ENCODE measurements around the gene FOXN1. TPM values are rescaled to one million over a fixed set of nuclear protein-coding genes. Genes with fewer than 3 reads are reported as not detected.

The FOXN1 gene
- total RNA-seq, 5 donors from 2014 or later (not counting 1 experiment from before 2014, with no cell fraction given): not detected

DNA sequence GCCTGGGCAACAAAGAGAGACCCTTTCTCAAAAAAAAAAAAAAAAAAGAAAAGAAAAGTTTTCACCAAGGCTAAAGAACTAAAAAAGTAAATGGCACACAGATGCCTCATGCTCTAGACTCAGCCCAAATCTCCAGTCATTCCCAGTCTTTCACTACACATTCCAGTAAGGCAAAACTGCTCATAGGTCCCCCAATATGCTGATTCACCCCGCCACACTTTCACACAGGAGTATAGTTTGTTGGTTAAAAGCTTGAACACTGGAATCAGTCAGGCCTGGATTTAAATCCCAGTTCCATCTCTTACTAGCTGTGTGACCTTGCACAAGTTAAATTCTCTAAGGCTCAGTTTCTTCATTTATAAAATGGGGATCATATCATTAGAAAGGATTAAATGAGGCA, 63.3 kb downstream of the FOXN1 start:
- peaks cover 22% of the 10 kb centered on the region for H3K36me3 Mint-ChIP-seq

DNA sequence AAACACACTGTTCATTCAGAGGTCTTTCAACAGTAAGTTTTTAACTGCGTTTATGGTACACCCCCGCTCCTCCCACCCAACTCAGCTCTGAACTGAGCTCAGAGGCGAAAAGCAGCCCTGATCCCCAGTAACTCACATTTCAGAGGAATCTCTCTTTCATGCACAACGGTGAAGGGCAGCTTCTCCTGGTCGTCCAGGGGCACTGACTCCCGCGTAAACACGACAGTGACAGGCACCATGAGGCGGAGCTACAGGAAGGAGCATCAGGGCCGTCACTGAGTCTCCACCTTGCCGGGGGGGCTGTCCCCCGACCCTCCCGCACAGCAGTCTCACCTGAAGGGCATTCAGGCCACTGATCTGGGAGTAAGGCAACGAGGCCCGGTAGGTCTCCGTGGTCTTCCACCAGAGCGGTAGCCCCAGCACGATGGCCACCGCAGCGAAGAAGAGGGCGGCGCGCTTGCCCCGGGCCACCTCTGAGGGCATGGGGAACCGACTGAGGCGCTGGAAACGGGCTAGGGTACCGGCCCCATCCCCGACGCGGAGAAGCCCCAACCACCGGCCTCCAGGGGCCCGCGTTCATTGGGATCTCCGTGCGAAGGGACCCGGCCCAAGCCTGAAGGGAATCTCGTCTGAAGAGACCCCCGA, 64.7 kb downstream of the FOXN1 start:
- peaks cover 16 to 42% of the 10 kb centered on the region in 2 experiments for H3K4me1 ChIP-seq (ENCODE audit: control insufficient read depth in 1 of 2, extremely low read depth in 1 of 2, insufficient read depth in 2 of 2, low read length in 2 of 2)
- no peaks in the 10 kb centered on the region for H3K9me3 ChIP-seq
- under 1% methylated on average over 38 of the region's 39 CpGs for WGBS (ENCODE audit: insufficient coverage)
- H3K27me3 Mint-ChIP-seq: no peaks in the 10 kb centered on the region
- peaks cover 5 to 16% of the 10 kb centered on the region in 2 donors for H3K36me3 ChIP-seq (ENCODE audit: control insufficient read depth in 2 of 2, extremely low read depth in 1 of 2, insufficient read depth in 1 of 2, low read length in 1 of 2)
- CTCF ChIA-PET: interaction anchor here (0.5 to 1.1 kb wide), 7 partner anchors 21 to 1533 kb away, joined by 3 to 9 read pairs (median 4); partner anchors contain the start of gene BLTP2 (in 1 of the 2)
- H3K4me3 ChIP-seq (ENCODE audit: control insufficient read depth in 1 of 2, extremely low read depth in 1 of 2, low read length in 1 of 2): peak overlapping the region; percentile 86 to 95
- POLR2A ChIA-PET: interaction anchor here (0.6 to 2.0 kb wide), 4 partner anchors 20 to 29 kb away, joined by 3 to 11 read pairs (median 8); no protein-coding TSS in a partner anchor
- no peaks in the 10 kb centered on the region for H3K27me3 ChIP-seq (replicated peaks in 1 of 2; ENCODE audit: control insufficient read depth in 2 of 2, extremely low read depth in 1 of 2, insufficient read depth in 2 of 2, low read length in 1 of 2)
- H3K9me3 Mint-ChIP-seq: no peaks in the 10 kb centered on the region
- peaks cover 54 to 66% (median 61%) of the 10 kb centered on the region in 3 donors for H3K4me1 Mint-ChIP-seq
- peaks cover 22% of the 10 kb centered on the region for H3K36me3 Mint-ChIP-seq
- H3K27ac ChIP-seq (ENCODE audit: low read length): peak overlapping the region; percentile 83
- H3K4me3 Mint-ChIP-seq: peak overlapping the region; percentile 93 to 97 (median 97)
- peak overlapping the region; percentile 92 to 93 for H3K27ac Mint-ChIP-seq
- ATAC-seq (replicated peaks in 1 of 4) (peak; percentile 52 to 60 (median 58)), DNase-seq (peak in 24 of 35 experiments; percentile 8 to 64 (median 36))

More for the DNA sequence above, 63.3 kb downstream of the FOXN1 start:
- Histone ChIP-seq H3K4me1 (ENCODE audit: control insufficient read depth in 1 of 2, extremely low read depth in 1 of 2, insufficient read depth in 2 of 2, low read length in 2 of 2) (peaks cover 16 to 38% of the 10 kb centered on the region in 2 experiments), H3K27ac (ENCODE audit: low read length) (no peak overlapping the region), H3K4me3 (ENCODE audit: control insufficient read depth in 1 of 2, extremely low read depth in 1 of 2, low read length in 1 of 2) (no peak overlapping the region), H3K27me3 (replicated peaks in 1 of 2; ENCODE audit: control insufficient read depth in 2 of 2, extremely low read depth in 1 of 2, insufficient read depth in 2 of 2, low read length in 1 of 2) (no peaks in the 10 kb centered on the region), H3K9me3 (no peaks in the 10 kb centered on the region), H3K36me3 (ENCODE audit: control insufficient read depth in 2 of 2, extremely low read depth in 1 of 2, insufficient read depth in 1 of 2, low read length in 1 of 2) (peaks cover 5 to 16% of the 10 kb centered on the region in 2 donors)
- ChIA-PET CTCF (interaction anchor here (0.5 to 0.7 kb wide), 3 partner anchors 31 to 389 kb away, joined by 3 to 4 read pairs (median 4); no protein-coding TSS in a partner anchor), POLR2A (interaction anchor here in 1 of 2 donors (0.7 kb wide), 1 partner anchor 63 kb away, joined by 5 read pairs; no protein-coding TSS in a partner anchor)
- H3K27me3 Mint-ChIP-seq: no peaks in the 10 kb centered on the region
- DNase-seq: no peak
- no peak for ATAC-seq (replicated peaks in 1 of 4)
- peak overlapping the region; percentile 93 to 97 (median 97) for H3K4me3 Mint-ChIP-seq
- H3K4me1 Mint-ChIP-seq: peaks cover 61 to 66% (median 64%) of the 10 kb centered on the region in 3 donors
- H3K9me3 Mint-ChIP-seq: no peaks in the 10 kb centered on the region
- WGBS (ENCODE audit: insufficient coverage): no CpG with 5 or more reads among the region's 1 CpG
- peak overlapping the region; percentile 44 to 59 for H3K27ac Mint-ChIP-seq

DNA sequence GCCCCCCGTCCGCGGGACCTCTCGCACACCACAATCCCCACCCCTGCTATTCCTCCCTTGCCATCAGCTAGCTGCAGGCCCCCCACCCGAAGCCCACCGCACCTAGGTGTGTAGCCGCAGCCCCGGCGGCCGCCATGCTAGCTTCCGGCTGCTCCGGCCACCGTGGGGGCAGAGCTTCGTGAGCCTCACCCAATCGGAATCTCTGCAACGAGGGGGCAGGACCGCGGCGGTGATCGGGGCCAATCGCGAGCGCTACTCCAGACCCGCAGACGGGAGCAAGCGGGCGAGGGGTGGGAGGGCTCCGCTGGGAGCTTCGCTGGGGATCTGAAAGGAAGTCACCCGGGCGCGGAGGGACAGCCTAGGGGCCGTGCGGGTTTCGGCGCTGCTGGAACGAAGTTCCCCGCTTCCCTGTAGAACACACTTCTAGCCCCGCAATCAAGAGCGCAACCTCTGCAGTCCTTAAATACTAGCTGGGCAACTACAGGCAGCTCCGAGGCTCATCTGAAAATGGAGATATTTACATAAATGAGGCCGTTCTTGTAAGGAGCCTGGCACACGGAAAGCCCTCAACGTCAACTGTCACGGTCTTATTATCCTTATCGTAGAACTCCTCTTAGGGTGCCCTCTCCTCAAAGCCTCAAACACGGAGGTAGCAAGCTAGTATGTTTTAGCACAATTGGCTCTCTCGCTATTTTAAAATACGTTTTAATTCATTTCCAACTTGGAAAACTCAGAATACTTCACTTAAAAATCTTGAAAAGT, 65.4 kb downstream of the FOXN1 start, which contains the start of gene PIGS:
TSS of gene PIGS (minus strand) at position 164 of the 762 bp plus-strand sequence. CDS start at position 136, 28 bp downstream.
- CTCF ChIA-PET: interaction anchor here (0.5 to 1.1 kb wide), 8 partner anchors 9 to 1533 kb away, joined by 3 to 9 read pairs (median 4); partner anchors contain the start of genes BLTP2 (in 1 of the 2) and PROCA1 (in 1 of the 2)

DNA sequence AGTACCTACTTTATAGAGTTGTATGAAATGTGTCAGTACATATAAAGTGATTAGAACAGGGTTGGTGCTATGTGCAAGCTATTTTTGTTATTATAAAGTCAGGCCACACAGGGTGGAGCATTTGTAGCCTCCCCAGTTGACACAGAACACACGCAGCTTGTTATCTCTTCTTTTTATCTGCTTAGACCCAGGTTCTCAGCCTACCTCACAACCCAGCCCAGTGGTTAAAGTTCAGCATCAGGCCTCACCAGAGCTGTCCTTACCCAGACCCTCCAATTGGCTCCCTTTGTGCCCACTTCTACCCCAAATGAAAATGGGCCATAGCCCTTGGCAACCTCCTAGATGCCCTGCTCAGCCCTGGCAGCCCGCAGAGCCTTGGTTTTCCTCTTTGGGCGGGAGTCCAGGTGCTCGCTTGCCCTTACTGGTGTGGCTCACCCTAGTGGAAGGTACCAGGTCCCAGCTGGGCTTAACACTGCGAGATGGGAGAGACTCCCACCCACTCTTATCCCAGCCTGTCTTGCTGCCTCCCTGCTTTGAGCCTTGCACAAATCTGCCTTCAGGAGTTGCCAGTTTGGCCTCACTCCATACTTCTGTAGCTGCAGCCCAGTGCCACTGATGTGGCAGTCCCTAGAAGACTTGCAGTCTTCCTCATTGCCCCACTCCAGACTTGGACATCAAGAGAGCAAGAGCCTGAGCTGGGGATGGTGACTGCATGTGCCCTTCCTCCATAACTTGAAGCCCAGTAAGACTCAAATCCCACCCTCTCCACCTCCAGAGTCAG, 66.3 kb downstream of the FOXN1 start:
- Histone ChIP-seq H3K27me3 (replicated peaks in 1 of 2; ENCODE audit: control insufficient read depth in 2 of 2, extremely low read depth in 1 of 2, insufficient read depth in 2 of 2, low read length in 1 of 2) (no peaks in the 10 kb centered on the region), H3K9me3 (no peaks in the 10 kb centered on the region), H3K4me1 (ENCODE audit: control insufficient read depth in 1 of 2, extremely low read depth in 1 of 2, insufficient read depth in 2 of 2, low read length in 2 of 2) (peaks cover 18 to 56% of the 10 kb centered on the region in 2 experiments), H3K27ac (ENCODE audit: low read length) (peak overlapping the region; percentile 83), H3K36me3 (ENCODE audit: control insufficient read depth in 2 of 2, extremely low read depth in 1 of 2, insufficient read depth in 1 of 2, low read length in 1 of 2) (peaks cover 5 to 8% of the 10 kb centered on the region in 2 donors), H3K4me3 (ENCODE audit: control insufficient read depth in 1 of 2, extremely low read depth in 1 of 2, low read length in 1 of 2) (peak overlapping the region in 1 of 2 donors; percentile 86)
- POLR2A ChIA-PET: interaction anchor here (0.5 to 2.0 kb wide), 5 partner anchors 27 to 233 kb away, joined by 3 to 11 read pairs (median 4); partner anchors contain the start of genes SDF2 (in 1 of the 2) and SUPT6H (in 1 of the 2)
- peaks cover 61 to 73% (median 71%) of the 10 kb centered on the region in 3 donors for H3K4me1 Mint-ChIP-seq
- H3K9me3 Mint-ChIP-seq: no peaks in the 10 kb centered on the region
- H3K27me3 Mint-ChIP-seq: no peaks in the 10 kb centered on the region
- peak overlapping the region; percentile 93 to 97 (median 97) for H3K4me3 Mint-ChIP-seq
- DNase-seq: peak in 1 of 35 experiments; percentile 16
- WGBS (ENCODE audit: insufficient coverage): 84% methylated on average over 4 of the region's 5 CpGs
- ATAC-seq (replicated peaks in 1 of 4): no peak
- peaks cover 19% of the 10 kb centered on the region for H3K36me3 Mint-ChIP-seq
- CTCF ChIA-PET: interaction anchor here (0.6 to 0.7 kb wide), 2 partner anchors 8 kb away, joined by 4 to 5 read pairs; no protein-coding TSS in a partner anchor
- H3K27ac Mint-ChIP-seq: peak overlapping the region; percentile 92 to 93

More for the DNA sequence above, 65.4 kb downstream of the FOXN1 start, which contains the start of gene PIGS:
- peak within 1 kb of the TSS; percentile 92 to 93 for H3K27ac Mint-ChIP-seq
- ATAC-seq (replicated peaks in 1 of 4) (peak; percentile 97 to 98 (median 98)), DNase-seq (peak; percentile 73 to 93 (median 85))
- peak within 1 kb of the TSS; percentile 83 for H3K27ac ChIP-seq (ENCODE audit: low read length)
- no peaks in the 10 kb centered on the region for H3K27me3 ChIP-seq (replicated peaks in 1 of 2; ENCODE audit: control insufficient read depth in 2 of 2, extremely low read depth in 1 of 2, insufficient read depth in 2 of 2, low read length in 1 of 2)
- H3K36me3 Mint-ChIP-seq: peaks cover 22% of the 10 kb centered on the region
- peaks cover 61 to 72% (median 68%) of the 10 kb centered on the region in 3 donors for H3K4me1 Mint-ChIP-seq
- peaks cover 5 to 14% of the 10 kb centered on the region in 2 donors for H3K36me3 ChIP-seq (ENCODE audit: control insufficient read depth in 2 of 2, extremely low read depth in 1 of 2, insufficient read depth in 1 of 2, low read length in 1 of 2)
- H3K4me3 Mint-ChIP-seq: peak within 1 kb of the TSS; percentile 93 to 97 (median 97)
- H3K9me3 Mint-ChIP-seq: no peaks in the 10 kb centered on the region
- peak within 1 kb of the TSS; percentile 86 to 95 for H3K4me3 ChIP-seq (ENCODE audit: control insufficient read depth in 1 of 2, extremely low read depth in 1 of 2, low read length in 1 of 2)
- no peaks in the 10 kb centered on the region for H3K9me3 ChIP-seq
- POLR2A ChIA-PET: interaction anchor here (0.6 to 2.0 kb wide), 4 partner anchors 20 to 28 kb away, joined by 3 to 11 read pairs (median 8); no protein-coding TSS in a partner anchor
- under 1% methylated on average over 39 of the region's 49 CpGs for WGBS (ENCODE audit: insufficient coverage)
- H3K27me3 Mint-ChIP-seq: no peaks in the 10 kb centered on the region
- peaks cover 18 to 47% of the 10 kb centered on the region in 2 experiments for H3K4me1 ChIP-seq (ENCODE audit: control insufficient read depth in 1 of 2, extremely low read depth in 1 of 2, insufficient read depth in 2 of 2, low read length in 2 of 2)

GRCh38 chr17:28573040-28573380, 66.9 kb downstream of the FOXN1 start:
- POLR2A ChIA-PET: interaction anchor here (0.5 to 0.7 kb wide), 2 partner anchors 89 to 232 kb away, joined by 4 read pairs; partner anchors contain the start of genes SDF2 (in 1 of the 2) and SUPT6H (in 1 of the 2)
- H3K9me3 ChIP-seq: no peaks in the 10 kb centered on the region
- H3K4me3 ChIP-seq (ENCODE audit: control insufficient read depth in 1 of 2, extremely low read depth in 1 of 2, low read length in 1 of 2): no peak overlapping the region
- no peak for DNase-seq
- H3K27me3 ChIP-seq (replicated peaks in 1 of 2; ENCODE audit: control insufficient read depth in 2 of 2, extremely low read depth in 1 of 2, insufficient read depth in 2 of 2, low read length in 1 of 2): no peaks in the 10 kb centered on the region
- H3K4me1 ChIP-seq (ENCODE audit: control insufficient read depth in 1 of 2, extremely low read depth in 1 of 2, insufficient read depth in 2 of 2, low read length in 2 of 2): peaks cover 18 to 56% of the 10 kb centered on the region in 2 experiments
- H3K9me3 Mint-ChIP-seq: no peaks in the 10 kb centered on the region
- peak overlapping the region in 2 of 3 donors; percentile 97 for H3K4me3 Mint-ChIP-seq
- no peak overlapping the region for H3K27ac ChIP-seq (ENCODE audit: low read length)
- H3K36me3 ChIP-seq (ENCODE audit: control insufficient read depth in 2 of 2, extremely low read depth in 1 of 2, insufficient read depth in 1 of 2, low read length in 1 of 2): peaks cover 5 to 8% of the 10 kb centered on the region in 2 donors
- H3K27ac Mint-ChIP-seq: peak overlapping the region in 1 of 2 donors; percentile 92
- ATAC-seq (replicated peaks in 1 of 4): no peak
- H3K27me3 Mint-ChIP-seq: no peaks in the 10 kb centered on the region
- H3K4me1 Mint-ChIP-seq: peaks cover 56 to 67% (median 65%) of the 10 kb centered on the region in 3 donors
- CTCF ChIA-PET: interaction anchor here in 1 of 2 donors (0.6 kb wide), 1 partner anchor 9 kb away, joined by 5 read pairs; no protein-coding TSS in a partner anchor
- peaks cover 15% of the 10 kb centered on the region for H3K36me3 Mint-ChIP-seq

Measured in T-cell (primary cell).